Suprapubic skin (tissue), 4 donors: ENCODE data around the gene KIF3B. TPM values are rescaled to one million over a fixed set of nuclear protein-coding genes. Genes with fewer than 3 reads are reported as not detected.

Experiments
- DNase-seq, 2 donors: peaks; one replicate each; pipeline ENCODE4 v3.0.0-alpha.2; 2019; ENCODE audit warnings: low spot score in 2 of 2
- H3K27ac ChIP-seq: fragments of 200-600 bp; sonication (generic); one replicate; pipeline ENCODE4 v1.5.1; 2019
- H3K27me3 ChIP-seq: fragments of 200-600 bp; sonication (generic); one replicate; pipeline ENCODE4 v1.5.1; 2019
- H3K36me3 ChIP-seq: fragments of 200-600 bp; sonication (generic); one replicate; pipeline ENCODE4 v1.5.1; 2019
- H3K4me1 ChIP-seq: fragments of 200-600 bp; sonication (generic); one replicate; pipeline ENCODE4 v1.5.1; 2019
- H3K4me3 ChIP-seq: fragments of 200-600 bp; sonication (generic); one replicate; pipeline ENCODE4 v1.5.1; 2019; ENCODE audit warnings: mild to moderate bottlenecking
- H3K9me3 ChIP-seq: fragments of 200-600 bp; sonication (generic); one replicate; pipeline ENCODE4 v1.5.1; 2019
- EP300 ChIP-seq: sonication (generic); formaldehyde crosslinking; IDR thresholded peaks from one replicate; pipeline ENCODE4 v1.6.1; 2017; ENCODE audit warnings: antibody characterized with exemption
- POLR2A ChIP-seq, 2 donors: fragments of 450-650 bp; IDR thresholded peaks; one replicate each; pipeline ENCODE4 v1.6.1; 2017; ENCODE audit warnings: antibody characterized with exemption in 2 of 2, mild to moderate bottlenecking in 2 of 2, moderate library complexity in 2 of 2
- POLR2AphosphoS5 ChIP-seq, 3 donors: sonication (generic); formaldehyde crosslinking; IDR thresholded peaks; one replicate each; pipeline ENCODE4 v1.6.1; 2017; ENCODE audit warnings: antibody characterized with exemption in 3 of 3
- WGBS: methylation state at CpG from one replicate; pipeline ENCODE4 v1.1.5; 2018; 5-methylcytosine and 5-hydroxymethylcytosine counted together
- total RNA-seq, 4 donors: library from RNA; depleted of rRNA; stranded (reverse); fragments of >200 nt; gene quantifications; one replicate each; pipeline ENCODE4 v1.1.0, GENCODE V29; 2016
- TF ChIP-seq, protein P1 (sequence below), 2 donors: fragments of 200-600 bp in 1 of 2; fragments of 450-650 bp in 1 of 2; sonication (generic) in 1 of 2; IDR thresholded peaks; one replicate each; pipeline ENCODE4 v1.5.1; 2016 to 2019; ENCODE audit warnings: antibody characterized with exemption in 2 of 2, mild to moderate bottlenecking in 1 of 2, moderate library complexity in 1 of 2

The KIF3B gene
- total RNA-seq, 4 donors from 2014 or later = 12.7 to 17.3 (median 14.9) TPM

DNA sequence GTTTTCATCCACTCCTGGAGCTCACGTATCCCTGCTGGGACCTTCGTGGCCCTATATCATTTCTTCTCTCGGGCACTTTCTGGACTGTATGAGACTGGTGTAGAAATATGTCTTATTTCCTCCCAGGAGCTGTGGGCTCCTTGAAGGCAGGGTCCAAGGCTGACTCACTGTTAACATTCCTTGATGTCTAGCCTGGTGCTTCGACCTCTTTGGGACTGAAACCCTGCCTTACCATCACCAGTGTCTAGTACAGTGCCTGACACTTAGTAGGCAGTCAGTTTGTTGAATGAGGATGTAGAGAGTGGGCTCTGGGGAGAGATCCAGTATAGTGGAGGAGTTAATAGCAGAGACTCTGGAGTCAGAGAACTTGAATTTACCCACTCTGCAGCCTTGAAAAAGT lies 46.2 kb upstream of the KIF3B start:
- Histone ChIP-seq H3K27me3 (no peaks in the 10 kb centered on the region), H3K36me3 (peaks cover 86% of the 10 kb centered on the region), H3K27ac (no peak overlapping the region), H3K4me3 (no peak overlapping the region), H3K4me1 (no peaks in the 10 kb centered on the region), H3K9me3 (no peaks in the 10 kb centered on the region)
- WGBS = 98% methylated on average over 4 of the region's 4 CpGs
- no peak for TF ChIP-seq POLR2A (IDR thresholded peaks at IDR 0.05)
- TF ChIP-seq POLR2AphosphoS5 (IDR thresholded peaks at IDR 0.05) = no peak
- TF ChIP-seq, protein P1, sequence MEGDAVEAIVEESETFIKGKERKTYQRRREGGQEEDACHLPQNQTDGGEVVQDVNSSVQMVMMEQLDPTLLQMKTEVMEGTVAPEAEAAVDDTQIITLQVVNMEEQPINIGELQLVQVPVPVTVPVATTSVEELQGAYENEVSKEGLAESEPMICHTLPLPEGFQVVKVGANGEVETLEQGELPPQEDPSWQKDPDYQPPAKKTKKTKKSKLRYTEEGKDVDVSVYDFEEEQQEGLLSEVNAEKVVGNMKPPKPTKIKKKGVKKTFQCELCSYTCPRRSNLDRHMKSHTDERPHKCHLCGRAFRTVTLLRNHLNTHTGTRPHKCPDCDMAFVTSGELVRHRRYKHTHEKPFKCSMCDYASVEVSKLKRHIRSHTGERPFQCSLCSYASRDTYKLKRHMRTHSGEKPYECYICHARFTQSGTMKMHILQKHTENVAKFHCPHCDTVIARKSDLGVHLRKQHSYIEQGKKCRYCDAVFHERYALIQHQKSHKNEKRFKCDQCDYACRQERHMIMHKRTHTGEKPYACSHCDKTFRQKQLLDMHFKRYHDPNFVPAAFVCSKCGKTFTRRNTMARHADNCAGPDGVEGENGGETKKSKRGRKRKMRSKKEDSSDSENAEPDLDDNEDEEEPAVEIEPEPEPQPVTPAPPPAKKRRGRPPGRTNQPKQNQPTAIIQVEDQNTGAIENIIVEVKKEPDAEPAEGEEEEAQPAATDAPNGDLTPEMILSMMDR (IDR thresholded peaks at IDR 0.05) = no peak
- no peak for TF ChIP-seq EP300
- DNase-seq = no peak

DNA sequence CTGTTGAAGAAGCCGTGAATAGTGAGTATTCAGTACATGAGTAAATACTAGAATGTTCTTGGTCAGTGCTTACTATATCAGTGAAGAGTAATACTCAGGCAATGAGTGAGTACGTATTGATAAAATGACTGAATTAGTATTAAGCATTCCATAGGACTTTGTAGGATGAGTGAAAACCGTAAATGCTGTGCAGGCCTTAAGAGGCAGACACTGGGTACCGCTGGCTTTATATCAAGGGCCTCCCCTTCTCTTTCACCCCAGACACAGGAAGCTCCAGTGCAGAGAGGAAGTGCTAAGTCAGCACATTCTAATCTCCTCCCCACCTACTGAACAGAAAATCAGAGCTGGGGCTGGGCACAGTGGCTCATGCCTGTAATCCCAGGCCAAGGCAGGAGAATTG lies 45.6 kb upstream of the KIF3B start:
- TF ChIP-seq, protein P1 (IDR thresholded peaks at IDR 0.05) = no peak
- no peak for TF ChIP-seq POLR2AphosphoS5 (IDR thresholded peaks at IDR 0.05)
- no peak for TF ChIP-seq POLR2A (IDR thresholded peaks at IDR 0.05)
- no peak for TF ChIP-seq EP300
- DNase-seq = no peak
- no peak overlapping the region for H3K4me3 ChIP-seq
- H3K27me3 ChIP-seq = no peaks in the 10 kb centered on the region
- no peaks in the 10 kb centered on the region for H3K9me3 ChIP-seq
- H3K27ac ChIP-seq = no peak overlapping the region
- WGBS = 73% methylated on average over 4 of the region's 4 CpGs
- no peaks in the 10 kb centered on the region for H3K4me1 ChIP-seq
- peaks cover 85% of the 10 kb centered on the region for H3K36me3 ChIP-seq

DNA sequence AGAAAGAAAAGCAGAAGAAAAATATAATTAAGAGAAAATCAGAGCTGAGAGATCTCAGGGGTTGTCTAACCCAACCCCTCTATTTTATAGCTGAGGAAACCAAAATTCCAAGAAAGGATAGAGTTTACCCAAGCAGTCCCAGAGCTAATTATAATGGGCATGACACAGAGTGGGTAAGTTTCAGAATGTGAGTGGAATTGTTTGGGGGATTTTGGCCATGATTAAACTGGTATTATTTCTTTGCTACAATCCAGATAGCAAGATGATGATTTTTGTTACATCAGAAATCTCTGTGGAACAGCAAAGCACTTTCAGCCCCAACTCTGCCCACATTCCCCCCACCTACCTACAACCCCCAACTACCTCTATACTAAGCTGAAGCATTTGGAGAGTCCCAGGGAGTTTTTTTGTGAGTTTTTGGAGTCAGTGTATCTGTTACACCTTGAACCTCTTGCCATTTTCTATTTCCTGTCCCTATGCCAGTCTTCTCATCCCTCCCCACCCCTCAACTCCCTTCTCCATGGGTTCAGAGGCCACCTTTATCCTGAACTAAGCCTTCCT lies 45.0 kb upstream of the KIF3B start:
- DNase-seq = no peak
- no peaks in the 10 kb centered on the region for H3K27me3 ChIP-seq
- H3K4me3 ChIP-seq = no peak overlapping the region
- H3K36me3 ChIP-seq = peaks cover 81% of the 10 kb centered on the region
- H3K4me1 ChIP-seq = no peaks in the 10 kb centered on the region
- TF ChIP-seq, protein P1 (IDR thresholded peaks at IDR 0.05) = no peak
- TF ChIP-seq POLR2AphosphoS5 (IDR thresholded peaks at IDR 0.05) (no peak), EP300 (no peak), POLR2A (IDR thresholded peaks at IDR 0.05) (no peak)
- H3K9me3 ChIP-seq = no peaks in the 10 kb centered on the region
- no peak overlapping the region for H3K27ac ChIP-seq

DNA sequence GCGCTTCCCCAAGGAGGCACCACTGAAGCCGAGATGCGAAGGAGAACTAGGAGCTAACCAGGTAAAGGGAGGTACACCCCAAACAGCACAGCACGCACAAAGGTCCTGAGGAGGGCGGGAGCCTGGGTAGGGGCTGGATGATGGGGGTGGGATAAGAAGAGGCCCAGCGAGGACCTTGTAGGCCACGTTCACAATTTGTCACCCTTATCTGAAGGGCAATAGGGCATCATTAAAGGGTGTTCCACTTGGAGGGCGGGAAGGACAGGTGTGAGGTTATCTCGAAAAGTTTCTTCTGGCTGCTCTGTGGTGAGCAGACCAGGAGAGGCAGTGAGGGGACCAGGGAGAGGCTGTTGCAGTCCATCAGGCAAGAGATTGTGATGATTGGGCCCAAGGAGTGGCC lies 44.2 kb upstream of the KIF3B start:
- DNase-seq = no peak
- H3K9me3 ChIP-seq = no peaks in the 10 kb centered on the region
- H3K27ac ChIP-seq = no peak overlapping the region
- H3K27me3 ChIP-seq = no peaks in the 10 kb centered on the region
- no peak for TF ChIP-seq EP300
- TF ChIP-seq, protein P1 (IDR thresholded peaks at IDR 0.05) = no peak
- no peak for TF ChIP-seq POLR2A (IDR thresholded peaks at IDR 0.05)
- no peak for TF ChIP-seq POLR2AphosphoS5 (IDR thresholded peaks at IDR 0.05)
- no peaks in the 10 kb centered on the region for H3K4me1 ChIP-seq
- peaks cover 76% of the 10 kb centered on the region for H3K36me3 ChIP-seq
- 94% methylated on average over 9 of the region's 9 CpGs for WGBS
- H3K4me3 ChIP-seq = no peak overlapping the region

DNA sequence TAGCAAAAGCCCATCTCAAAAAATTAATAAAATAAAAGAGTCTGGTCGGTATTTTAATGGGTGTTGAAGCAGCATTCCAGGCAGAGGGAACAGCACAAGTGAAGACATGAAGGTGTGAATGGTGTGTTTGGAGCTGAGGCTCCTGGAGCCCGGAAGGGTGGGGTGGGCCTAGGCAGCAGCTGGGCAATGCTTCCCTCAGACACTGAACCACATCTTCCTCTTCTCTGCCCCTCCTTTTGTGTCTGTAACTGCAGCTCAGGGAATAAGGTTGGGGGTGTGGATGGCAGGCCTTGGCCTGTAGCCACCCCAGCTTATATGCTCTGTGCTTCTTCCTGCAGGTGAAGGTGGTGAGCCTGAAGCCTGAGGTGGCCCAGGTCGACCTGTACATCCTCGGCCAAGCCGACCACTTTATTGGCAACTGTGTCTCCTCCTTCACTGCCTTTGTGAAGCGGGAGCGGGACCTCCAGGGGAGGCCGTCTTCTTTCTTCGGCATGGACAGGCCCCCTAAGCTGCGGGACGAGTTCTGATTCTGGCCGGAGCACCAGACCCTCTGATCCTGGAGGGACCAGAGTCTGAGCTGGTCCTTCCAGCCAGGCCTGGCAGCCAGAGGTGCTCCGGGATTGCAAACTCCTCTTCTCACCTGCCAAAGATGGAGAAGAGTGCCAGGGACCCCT lies 43.2 kb upstream of the KIF3B start:
- Histone ChIP-seq H3K4me3 (no peak overlapping the region), H3K27me3 (no peaks in the 10 kb centered on the region), H3K9me3 (no peaks in the 10 kb centered on the region), H3K27ac (no peak overlapping the region), H3K36me3 (peaks cover 67% of the 10 kb centered on the region), H3K4me1 (no peaks in the 10 kb centered on the region)
- 93% methylated on average over 10 of the region's 13 CpGs for WGBS
- TF ChIP-seq POLR2A (IDR thresholded peaks at IDR 0.05) = no peak
- no peak for TF ChIP-seq POLR2AphosphoS5 (IDR thresholded peaks at IDR 0.05)
- TF ChIP-seq EP300 = no peak
- TF ChIP-seq, protein P1 (IDR thresholded peaks at IDR 0.05) = no peak
- no peak for DNase-seq
